Caco-2 (cell line): ENCODE results near the gene PATJ. TPM values are rescaled to one million over a fixed set of nuclear protein-coding genes. Genes with fewer than 3 reads are reported as not detected.

Experiments
- BruUV-seq: library from RNA; stranded (reverse); fragments of 400-500 nt; replicated peaks from 2 replicates; lab custom pipeline; 2021; lab: Mats Ljungman, UMichigan
- CTCF ChIA-PET: fragments of 300-600 bp; sonication (Branson Sonifier 250); formaldehyde crosslinking; loops from one replicate; lab custom pipeline; 2022; ENCODE audit warnings: antibody characterized with exemption; lab: Charles Lee
- POLR2A ChIA-PET: fragments of 300-600 bp; sonication (Branson Sonifier 250); formaldehyde crosslinking; loops from one replicate; lab custom pipeline; 2022; ENCODE audit warnings: antibody characterized with exemption; lab: Charles Lee
- DNase-seq, 2 experiments: peaks; one replicate each; pipeline versions ENCODE4 v3.0.0 to v3.0.0-alpha.2; 2020 to 2022
- H3K27me3 ChIP-seq: replicated peaks from 2 replicates; pipeline ENCODE4 v1.6.0; 2011; ENCODE audit warnings: low read length; ENCODE audit not compliant: control insufficient read depth, insufficient read depth
- H3K36me3 ChIP-seq: 2 replicates; pipeline ENCODE4 v1.5.1; 2011; ENCODE audit warnings: low read length; ENCODE audit not compliant: control insufficient read depth, insufficient read depth
- H3K4me1 ChIP-seq: fragments of 250-450 bp; sonication (Bioruptor Pico); 2 replicates; pipeline ENCODE4 v1.5.1; 2020; ENCODE audit warnings: mild to moderate bottlenecking
- H3K4me3 ChIP-seq: 2 replicates; pipeline ENCODE4 v1.5.1; 2011; ENCODE audit warnings: low read depth, mild to moderate bottlenecking, control low read depth, low read length
- H3K9me3 ChIP-seq: fragments of 250-450 bp; sonication (Bioruptor Pico); 2 replicates; pipeline ENCODE4 v1.5.1; 2020; ENCODE audit warnings: mild to moderate bottlenecking, moderate library complexity
- H3K27ac Mint-ChIP-seq: one replicate; pipeline ENCODE4 v1.8.0; 2022; ENCODE audit warnings: mixed read lengths; ENCODE audit not compliant: unreplicated experiment
- H3K27me3 Mint-ChIP-seq: one replicate; pipeline ENCODE4 v1.8.0; 2022; ENCODE audit warnings: mixed read lengths; ENCODE audit not compliant: insufficient read depth, unreplicated experiment
- H3K36me3 Mint-ChIP-seq: one replicate; pipeline ENCODE4 v1.8.0; 2022; ENCODE audit warnings: mild to moderate bottlenecking, mixed read lengths; ENCODE audit not compliant: insufficient read depth, unreplicated experiment
- H3K4me1 Mint-ChIP-seq: one replicate; pipeline ENCODE4 v1.8.0; 2022; ENCODE audit warnings: low read depth, mixed read lengths; ENCODE audit not compliant: unreplicated experiment
- H3K4me3 Mint-ChIP-seq: one replicate; pipeline ENCODE4 v1.8.0; 2022; ENCODE audit warnings: mild to moderate bottlenecking, moderate library complexity, mixed read lengths; ENCODE audit not compliant: unreplicated experiment
- H3K9me3 Mint-ChIP-seq: one replicate; pipeline ENCODE4 v1.8.0; 2022; ENCODE audit warnings: mixed read lengths; ENCODE audit not compliant: unreplicated experiment
- CTCF ChIP-seq, 2 experiments: fragments of 200-600 bp in 1 of 2; IDR thresholded peaks; 1 replicate in 1 of 2; 2 replicates in 1 of 2; pipeline versions ENCODE4 v1.5.1 to v1.8.0; 2011 to 2022; ENCODE audit warnings: antibody characterized with exemption in 1 of 2, control low read depth in 1 of 2, inconsistent platforms in 1 of 2, low read depth in 1 of 2, low read length in 1 of 2, mild to moderate bottlenecking in 1 of 2, moderate library complexity in 1 of 2; ENCODE audit not compliant: insufficient read depth in 1 of 2, severe bottlenecking in 1 of 2, unreplicated experiment in 1 of 2
- intact Hi-C: fragments of 100-400 bp; cut with micrococcal nuclease; formaldehyde crosslinking; loops from one replicate; pipeline ENCODE4 v1.10.0; 2022; ENCODE audit not compliant: unreplicated experiment
- total RNA-seq: library from RNA; stranded (reverse); gene quantifications from 2 replicates; pipeline ENCODE4 v1.2.3, GENCODE V29; 2022

PATJ gene
- total RNA-seq, 1 experiment from 2014 or later = 31.6 TPM

DNA sequence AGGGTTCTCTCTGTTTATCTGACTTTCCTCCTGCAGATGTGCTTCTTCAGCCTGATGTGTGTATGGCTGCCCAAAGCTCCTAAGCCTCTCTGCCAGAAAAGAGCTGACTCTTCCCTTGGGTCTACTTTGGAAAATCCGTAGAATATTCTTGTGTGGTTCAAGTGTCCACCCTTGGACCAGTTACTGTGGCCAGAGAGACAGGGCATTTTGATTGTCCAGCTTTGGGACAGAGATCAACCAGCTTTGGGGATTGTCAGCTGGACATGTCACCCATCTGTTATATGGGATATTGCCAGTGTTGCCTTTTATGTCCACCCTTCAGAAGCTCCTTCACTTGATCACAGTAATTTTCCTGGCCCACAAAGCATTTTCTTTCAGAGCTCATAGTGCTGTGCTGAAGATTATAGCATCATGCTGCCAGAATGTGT lies 326.1 kb downstream of the PATJ start:
- H3K36me3 ChIP-seq = no peaks in the 10 kb centered on the region
- CTCF ChIA-PET = interaction anchor here (0.5 kb wide), 1 partner anchor 31 kb away, joined by 3 read pairs; no protein-coding TSS in a partner anchor
- POLR2A ChIA-PET = no interaction called here
- Mint-ChIP-seq H3K36me3 (peaks cover 15% of the 10 kb centered on the region), H3K27ac (no peak overlapping the region), H3K27me3 (no peaks in the 10 kb centered on the region), H3K4me3 (no peak overlapping the region), H3K9me3 (no peaks in the 10 kb centered on the region), H3K4me1 (no peaks in the 10 kb centered on the region)
- TF ChIP-seq CTCF (IDR thresholded peaks at IDR 0.05; ENCODE audit: insufficient read depth in 1 of 2, low read depth in 1 of 2, low read length in 1 of 2, severe bottlenecking in 1 of 2, unreplicated experiment in 1 of 2) = no peak
- intact Hi-C loops = no loop called here
- no TSS peak for BruUV-seq
- no peaks in the 10 kb centered on the region for H3K4me1 ChIP-seq
- no peaks in the 10 kb centered on the region for H3K27me3 ChIP-seq
- no peak for DNase-seq
- no peaks in the 10 kb centered on the region for H3K9me3 ChIP-seq
- no peak overlapping the region for H3K4me3 ChIP-seq

- Mint-ChIP-seq H3K4me1 (no peaks in the 10 kb centered on the region), H3K27ac (no peak overlapping the region), H3K9me3 (no peaks in the 10 kb centered on the region), H3K36me3 (peaks cover 13% of the 10 kb centered on the region), H3K27me3 (no peaks in the 10 kb centered on the region), H3K4me3 (no peak overlapping the region)
- H3K36me3 ChIP-seq = no peaks in the 10 kb centered on the region
- no TSS peak for BruUV-seq
- no peaks in the 10 kb centered on the region for H3K4me1 ChIP-seq
- POLR2A ChIA-PET = no interaction called here
- intact Hi-C loops = no loop called here
- no peak for DNase-seq
- CTCF ChIA-PET = no interaction called here
- no peak overlapping the region for H3K4me3 ChIP-seq
- H3K9me3 ChIP-seq = no peaks in the 10 kb centered on the region; the same call in 1 of the 2 replicates
- no peaks in the 10 kb centered on the region for H3K27me3 ChIP-seq
- no peak for TF ChIP-seq CTCF (IDR thresholded peaks at IDR 0.05; ENCODE audit: insufficient read depth in 1 of 2, low read depth in 1 of 2, low read length in 1 of 2, severe bottlenecking in 1 of 2, unreplicated experiment in 1 of 2)
Observed at GRCh38 chr1:62068978-62069377, 326.7 kb downstream of the PATJ start.

- no peaks in the 10 kb centered on the region for H3K4me1 Mint-ChIP-seq
- Histone ChIP-seq H3K4me3 (no peak overlapping the region), H3K36me3 (no peaks in the 10 kb centered on the region), H3K9me3 (no peaks in the 10 kb centered on the region; the same call in 1 of the 2 replicates), H3K4me1 (no peaks in the 10 kb centered on the region), H3K27me3 (no peaks in the 10 kb centered on the region)
- H3K9me3 Mint-ChIP-seq = no peaks in the 10 kb centered on the region
- ChIA-PET POLR2A (no interaction called here), CTCF (no interaction called here)
- peak; percentile 33 to 34 for TF ChIP-seq CTCF (IDR thresholded peaks at IDR 0.05; ENCODE audit: insufficient read depth in 1 of 2, low read depth in 1 of 2, low read length in 1 of 2, severe bottlenecking in 1 of 2, unreplicated experiment in 1 of 2)
- DNase-seq = peak in 1 of 2 experiments; percentile 5
- H3K36me3 Mint-ChIP-seq = peaks cover 4% of the 10 kb centered on the region
- peak overlapping the region; percentile 35 for H3K27ac Mint-ChIP-seq
- H3K4me3 Mint-ChIP-seq = no peak overlapping the region
- no peaks in the 10 kb centered on the region for H3K27me3 Mint-ChIP-seq
- no TSS peak for BruUV-seq
- intact Hi-C loops = no loop called here
Observed at GRCh38 chr1:62070384-62071011, 328.2 kb downstream of the PATJ start.
